CD8-positive, alpha-beta memory T cell (primary cell): ENCODE data around the gene APBA2. TPM values are rescaled to one million over a fixed set of nuclear protein-coding genes. Genes with fewer than 3 reads are reported as not detected.

Source experiments
- CTCF ChIA-PET: fragments of 350-600 bp; sonication (Branson Sonifier 250); formaldehyde crosslinking; loops from one replicate; lab custom pipeline; 2021; ENCODE audit warnings: antibody characterized with exemption; lab: Charles Lee
- POLR2A ChIA-PET: fragments of 350-600 bp; sonication (Branson Sonifier 250); formaldehyde crosslinking; loops from one replicate; lab custom pipeline; 2021; ENCODE audit warnings: antibody characterized with exemption; lab: Charles Lee
- DNase-seq, 5 donors: peaks; one replicate each; pipeline versions ENCODE4 v3.0.0 to v3.0.0-alpha.2; 2020 to 2022; ENCODE audit warnings: mixed read lengths in 1 of 5
- H3K27ac ChIP-seq: one replicate; pipeline ENCODE4 v1.7.0; 2013; ENCODE audit warnings: low read depth, mild to moderate bottlenecking, low read length, moderate library complexity
- H3K27me3 ChIP-seq: 2 replicates; pipeline ENCODE4 v1.7.0; 2013; ENCODE audit warnings: low read length, mild to moderate bottlenecking; ENCODE audit not compliant: insufficient read depth, poor library complexity, severe bottlenecking
- H3K36me3 ChIP-seq: 2 replicates; pipeline ENCODE4 v1.7.0; 2013; ENCODE audit warnings: mild to moderate bottlenecking, low read length, moderate library complexity; ENCODE audit not compliant: insufficient read depth
- H3K4me1 ChIP-seq: 2 replicates; pipeline ENCODE4 v1.7.0; 2013; ENCODE audit warnings: mild to moderate bottlenecking, low read length, moderate library complexity; ENCODE audit not compliant: insufficient read depth
- H3K4me3 ChIP-seq: 2 replicates; pipeline ENCODE4 v1.7.0; 2013; ENCODE audit warnings: mild to moderate bottlenecking, low read length
- H3K9me3 ChIP-seq: 2 replicates; pipeline ENCODE4 v1.7.0; 2013; ENCODE audit warnings: mild to moderate bottlenecking, low read length
- H3K27ac Mint-ChIP-seq, 8 donors: one replicate each; pipeline ENCODE4 v1.8.0; 2020 to 2021; ENCODE audit warnings: mixed read lengths in 8 of 8, mild to moderate bottlenecking in 6 of 8, inconsistent platforms in 3 of 8, moderate library complexity in 3 of 8
- H3K27me3 Mint-ChIP-seq, 2 donors: one replicate each; pipeline ENCODE4 v1.8.0; 2020 to 2021; ENCODE audit warnings: mixed read lengths in 2 of 2, mild to moderate bottlenecking in 1 of 2, moderate library complexity in 1 of 2
- H3K36me3 Mint-ChIP-seq, 3 donors: one replicate each; pipeline ENCODE4 v1.8.0; 2020 to 2021; ENCODE audit warnings: mixed read lengths in 3 of 3, inconsistent platforms in 1 of 3, mild to moderate bottlenecking in 1 of 3
- H3K4me1 Mint-ChIP-seq, 3 donors: one replicate each; pipeline ENCODE4 v1.8.0; 2020 to 2021; ENCODE audit warnings: mixed read lengths in 3 of 3, inconsistent platforms in 1 of 3, mild to moderate bottlenecking in 1 of 3
- H3K4me3 Mint-ChIP-seq, 7 donors: one replicate each; pipeline ENCODE4 v1.8.0; 2020 to 2021; ENCODE audit warnings: mixed read lengths in 7 of 7, mild to moderate bottlenecking in 6 of 7, moderate library complexity in 4 of 7, inconsistent platforms in 2 of 7
- H3K9me3 Mint-ChIP-seq, 5 donors: one replicate each; pipeline ENCODE4 v1.8.0; 2020 to 2022; ENCODE audit warnings: mixed read lengths in 5 of 5, mild to moderate bottlenecking in 3 of 5, moderate library complexity in 2 of 5, inconsistent platforms in 1 of 5
- polyA plus RNA-seq: library from polyadenylated mRNA; unstranded; fragments of 300-500 nt; fragmentation: Illumina TruSeq; gene quantifications from one replicate; pipeline ENCODE4 v1.2.3, GENCODE V29; 2021
- total RNA-seq, 2 experiments: library from RNA; stranded (reverse); gene quantifications; one replicate each; pipeline ENCODE4 v1.2.3, GENCODE V29; 2021

APBA2 gene
- total and polyA plus RNA-seq, 3 experiments from 2014 or later: 15.7 to 38.8 (median 18.0) TPM

GRCh38 chr15:28899061-28899738 is 13.4 kb downstream of the APBA2 start:
- H3K4me3 Mint-ChIP-seq: no peak overlapping the region
- Histone ChIP-seq H3K27me3 (no peaks in the 10 kb centered on the region), H3K4me1 (peaks cover 12% of the 10 kb centered on the region), H3K36me3 (no peaks in the 10 kb centered on the region), H3K9me3 (no peaks in the 10 kb centered on the region), H3K27ac (no peak overlapping the region), H3K4me3 (no peak overlapping the region)
- H3K27me3 Mint-ChIP-seq: peaks cover 0 to 1% of the 10 kb centered on the region in 2 donors
- H3K36me3 Mint-ChIP-seq: peaks cover 0 to 9% (median 3%) of the 10 kb centered on the region in 3 donors
- H3K27ac Mint-ChIP-seq: peak overlapping the region in 2 of 8 donors; percentile 42 to 56
- no peaks in the 10 kb centered on the region for H3K9me3 Mint-ChIP-seq
- POLR2A ChIA-PET: interaction anchor here (0.6 kb wide), 1 partner anchor 19 kb away, joined by 3 read pairs; no protein-coding TSS in a partner anchor
- CTCF ChIA-PET: interaction anchor here (0.7 kb wide), 1 partner anchor 36 kb away, joined by 3 read pairs; no protein-coding TSS in a partner anchor
- H3K4me1 Mint-ChIP-seq: peaks cover 19 to 78% (median 46%) of the 10 kb centered on the region in 3 donors
- no peak for DNase-seq

- no peak for DNase-seq
- POLR2A ChIA-PET: no interaction called here
Measured at GRCh38 chr15:28900041-28900891, 14.5 kb downstream of the APBA2 start.

GRCh38 chr15:28900892-28901586 is 15.3 kb downstream of the APBA2 start:
- H3K4me1 ChIP-seq: peaks cover 17% of the 10 kb centered on the region
- no peaks in the 10 kb centered on the region for H3K36me3 ChIP-seq
- no peaks in the 10 kb centered on the region for H3K9me3 Mint-ChIP-seq
- POLR2A ChIA-PET: no interaction called here
- H3K27me3 ChIP-seq: no peaks in the 10 kb centered on the region
- H3K27me3 Mint-ChIP-seq: no peaks in the 10 kb centered on the region
- no peak overlapping the region for H3K4me3 ChIP-seq
- no peak for DNase-seq
- H3K36me3 Mint-ChIP-seq: peaks cover 0 to 6% (median 3%) of the 10 kb centered on the region in 3 donors
- no peak overlapping the region for H3K27ac ChIP-seq
- CTCF ChIA-PET: interaction anchor here (1.5 kb wide), 1 partner anchor 34 kb away, joined by 4 read pairs; no protein-coding TSS in a partner anchor
- peaks cover 24 to 85% (median 52%) of the 10 kb centered on the region in 3 donors for H3K4me1 Mint-ChIP-seq
- peak overlapping the region in 2 of 8 donors; percentile 27 to 66 for H3K27ac Mint-ChIP-seq
- H3K4me3 Mint-ChIP-seq: no peak overlapping the region
- H3K9me3 ChIP-seq: no peaks in the 10 kb centered on the region

More at GRCh38 chr15:28900041-28900891, 14.5 kb downstream of the APBA2 start:
- H3K36me3 Mint-ChIP-seq: peaks cover 0 to 7% (median 3%) of the 10 kb centered on the region in 3 donors
- peaks cover 17% of the 10 kb centered on the region for H3K4me1 ChIP-seq
- H3K4me3 Mint-ChIP-seq: no peak overlapping the region
- H3K4me1 Mint-ChIP-seq: peaks cover 22 to 84% (median 52%) of the 10 kb centered on the region in 3 donors
- H3K27me3 Mint-ChIP-seq: no peaks in the 10 kb centered on the region
- H3K9me3 Mint-ChIP-seq: no peaks in the 10 kb centered on the region
- no peak overlapping the region for H3K4me3 ChIP-seq
- H3K9me3 ChIP-seq: no peaks in the 10 kb centered on the region
- peak overlapping the region in 3 of 8 donors; percentile 27 to 79 (median 66) for H3K27ac Mint-ChIP-seq
- no peak overlapping the region for H3K27ac ChIP-seq
- CTCF ChIA-PET: interaction anchor here (1.5 kb wide), 1 partner anchor 35 kb away, joined by 4 read pairs; no protein-coding TSS in a partner anchor
- no peaks in the 10 kb centered on the region for H3K27me3 ChIP-seq
- no peaks in the 10 kb centered on the region for H3K36me3 ChIP-seq

- H3K4me1 ChIP-seq: peaks cover 17% of the 10 kb centered on the region
- H3K27me3 ChIP-seq: no peaks in the 10 kb centered on the region
- no peak overlapping the region for H3K4me3 Mint-ChIP-seq
- H3K4me3 ChIP-seq: no peak overlapping the region
- peaks cover 25 to 89% (median 52%) of the 10 kb centered on the region in 3 donors for H3K4me1 Mint-ChIP-seq
- DNase-seq: no peak
- H3K9me3 ChIP-seq: no peaks in the 10 kb centered on the region
- POLR2A ChIA-PET: no interaction called here
- H3K36me3 Mint-ChIP-seq: peaks cover 0 to 6% (median 3%) of the 10 kb centered on the region in 3 donors
- no peak overlapping the region for H3K27ac ChIP-seq
- CTCF ChIA-PET: interaction anchor here (1.5 kb wide), 1 partner anchor 34 kb away, joined by 4 read pairs; no protein-coding TSS in a partner anchor
- no peaks in the 10 kb centered on the region for H3K9me3 Mint-ChIP-seq
- no peaks in the 10 kb centered on the region for H3K36me3 ChIP-seq
- H3K27ac Mint-ChIP-seq: no peak overlapping the region
- H3K27me3 Mint-ChIP-seq: no peaks in the 10 kb centered on the region
Measured at GRCh38 chr15:28901587-28901980, 15.8 kb downstream of the APBA2 start.

GRCh38 chr15:28901987-28902745 is 16.4 kb downstream of the APBA2 start:
- Histone ChIP-seq H3K4me1 (peaks cover 17% of the 10 kb centered on the region), H3K27ac (no peak overlapping the region), H3K27me3 (no peaks in the 10 kb centered on the region), H3K4me3 (no peak overlapping the region), H3K9me3 (no peaks in the 10 kb centered on the region), H3K36me3 (no peaks in the 10 kb centered on the region)
- H3K27me3 Mint-ChIP-seq: peaks cover 0 to 1% of the 10 kb centered on the region in 2 donors
- peaks cover 22 to 90% (median 47%) of the 10 kb centered on the region in 3 donors for H3K4me1 Mint-ChIP-seq
- peak overlapping the region in 3 of 8 donors; percentile 8 to 68 (median 54) for H3K27ac Mint-ChIP-seq
- ChIA-PET CTCF (interaction anchor here (1.5 kb wide), 1 partner anchor 33 kb away, joined by 4 read pairs; no protein-coding TSS in a partner anchor), POLR2A (no interaction called here)
- no peak overlapping the region for H3K4me3 Mint-ChIP-seq
- DNase-seq: no peak
- peaks cover 0 to 6% (median 3%) of the 10 kb centered on the region in 3 donors for H3K36me3 Mint-ChIP-seq
- H3K9me3 Mint-ChIP-seq: no peaks in the 10 kb centered on the region

GRCh38 chr15:28902856-28903255 is 17.1 kb downstream of the APBA2 start:
- H3K27me3 ChIP-seq: no peaks in the 10 kb centered on the region
- no peak overlapping the region for H3K27ac ChIP-seq
- Mint-ChIP-seq H3K27ac (peak overlapping the region in 2 of 8 donors; percentile 43 to 50), H3K9me3 (no peaks in the 10 kb centered on the region), H3K27me3 (peaks cover 0 to 3% of the 10 kb centered on the region in 2 donors), H3K4me1 (peaks cover 20 to 91% (median 43%) of the 10 kb centered on the region in 3 donors), H3K36me3 (peaks cover 0 to 5% (median under 1%) of the 10 kb centered on the region in 3 donors), H3K4me3 (no peak overlapping the region)
- no peaks in the 10 kb centered on the region for H3K36me3 ChIP-seq
- no peaks in the 10 kb centered on the region for H3K9me3 ChIP-seq
- ChIA-PET CTCF (no interaction called here), POLR2A (no interaction called here)
- no peak overlapping the region for H3K4me3 ChIP-seq
- H3K4me1 ChIP-seq: peaks cover 17% of the 10 kb centered on the region
- no peak for DNase-seq

GRCh38 chr15:28903555-28903954 is 17.8 kb downstream of the APBA2 start:
- Mint-ChIP-seq H3K36me3 (peaks cover 0 to 2% (median 0%) of the 10 kb centered on the region in 3 donors), H3K27ac (peak overlapping the region in 1 of 8 donors; percentile 37), H3K4me3 (no peak overlapping the region), H3K27me3 (peaks cover 0 to 3% of the 10 kb centered on the region in 2 donors), H3K4me1 (peaks cover 20 to 86% (median 36%) of the 10 kb centered on the region in 3 donors), H3K9me3 (no peaks in the 10 kb centered on the region)
- H3K9me3 ChIP-seq: no peaks in the 10 kb centered on the region
- no peak overlapping the region for H3K4me3 ChIP-seq
- DNase-seq: no peak
- CTCF ChIA-PET: no interaction called here
- no peaks in the 10 kb centered on the region for H3K36me3 ChIP-seq
- H3K27me3 ChIP-seq: no peaks in the 10 kb centered on the region
- H3K4me1 ChIP-seq: peaks cover 17% of the 10 kb centered on the region
- POLR2A ChIA-PET: no interaction called here
- no peak overlapping the region for H3K27ac ChIP-seq
